ENCODE data around the gene DAAM1. TPM values are rescaled to one million over a fixed set of nuclear protein-coding genes. Genes with fewer than 3 reads are reported as not detected.

DAAM1 gene
- total RNA-seq, 1 donor from 2014 or later = 39.5 TPM

DNA sequence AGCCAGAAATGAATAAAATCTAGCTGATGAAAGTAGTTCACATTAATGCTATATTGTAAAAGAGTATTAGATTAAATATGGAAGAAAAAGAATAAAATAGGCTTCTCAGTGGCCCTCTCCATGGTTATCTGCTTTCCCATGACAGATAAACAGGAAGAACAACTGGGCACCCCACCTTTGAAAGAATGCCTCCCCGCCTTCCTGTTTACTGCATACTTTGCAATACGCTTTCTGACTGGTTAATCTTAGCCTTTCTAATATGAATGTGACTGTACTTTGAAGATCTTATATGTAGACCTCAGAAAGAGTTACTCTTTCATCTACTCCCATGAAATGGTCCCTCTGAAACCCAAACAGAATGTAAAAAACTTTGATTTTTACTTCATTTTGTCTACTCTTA lies 34.1 kb upstream of the DAAM1 start:
- peaks cover 4% of the 10 kb centered on the region for H3K27me3 Mint-ChIP-seq (ENCODE audit: insufficient read depth, low read depth)
- no peak for TF ChIP-seq EZH2 (IDR thresholded peaks at IDR 0.05)
- TF ChIP-seq, protein P1, sequence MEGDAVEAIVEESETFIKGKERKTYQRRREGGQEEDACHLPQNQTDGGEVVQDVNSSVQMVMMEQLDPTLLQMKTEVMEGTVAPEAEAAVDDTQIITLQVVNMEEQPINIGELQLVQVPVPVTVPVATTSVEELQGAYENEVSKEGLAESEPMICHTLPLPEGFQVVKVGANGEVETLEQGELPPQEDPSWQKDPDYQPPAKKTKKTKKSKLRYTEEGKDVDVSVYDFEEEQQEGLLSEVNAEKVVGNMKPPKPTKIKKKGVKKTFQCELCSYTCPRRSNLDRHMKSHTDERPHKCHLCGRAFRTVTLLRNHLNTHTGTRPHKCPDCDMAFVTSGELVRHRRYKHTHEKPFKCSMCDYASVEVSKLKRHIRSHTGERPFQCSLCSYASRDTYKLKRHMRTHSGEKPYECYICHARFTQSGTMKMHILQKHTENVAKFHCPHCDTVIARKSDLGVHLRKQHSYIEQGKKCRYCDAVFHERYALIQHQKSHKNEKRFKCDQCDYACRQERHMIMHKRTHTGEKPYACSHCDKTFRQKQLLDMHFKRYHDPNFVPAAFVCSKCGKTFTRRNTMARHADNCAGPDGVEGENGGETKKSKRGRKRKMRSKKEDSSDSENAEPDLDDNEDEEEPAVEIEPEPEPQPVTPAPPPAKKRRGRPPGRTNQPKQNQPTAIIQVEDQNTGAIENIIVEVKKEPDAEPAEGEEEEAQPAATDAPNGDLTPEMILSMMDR (IDR thresholded peaks at IDR 0.05) = no peak
- TF ChIP-seq EZH2phosphoT487 (IDR thresholded peaks at IDR 0.05) = no peak
- H3K4me1 ChIP-seq = no peaks in the 10 kb centered on the region
- no peaks in the 10 kb centered on the region for H3K36me3 Mint-ChIP-seq
- no peaks in the 10 kb centered on the region for H3K9me3 ChIP-seq (ENCODE audit: low read depth)
- peaks cover 6% of the 10 kb centered on the region for H3K4me1 Mint-ChIP-seq
- peaks cover 2% of the 10 kb centered on the region for H3K9me3 Mint-ChIP-seq
- H3F3A ChIP-seq (ENCODE audit: low read depth) = no peaks in the 10 kb centered on the region
- H3K27ac Mint-ChIP-seq = no peak overlapping the region
- no peaks in the 10 kb centered on the region for H3K79me2 ChIP-seq (ENCODE audit: low read depth)
- H3K9ac ChIP-seq = no peak overlapping the region
- no peak for DNase-seq (ENCODE audit: low spot score)
- H3K27me3 ChIP-seq = no peaks in the 10 kb centered on the region
- H3K4me3 ChIP-seq = no peak overlapping the region
- no peak overlapping the region for H3K4me3 Mint-ChIP-seq
- H3K36me3 ChIP-seq = no peaks in the 10 kb centered on the region
- H3K4me2 ChIP-seq = no peak overlapping the region
- no peak overlapping the region for H3K27ac ChIP-seq
- no peak overlapping the region for H2AFZ ChIP-seq (replicated peaks)
- no peaks in the 10 kb centered on the region for H4K20me1 ChIP-seq (ENCODE audit: low read depth)

DNA sequence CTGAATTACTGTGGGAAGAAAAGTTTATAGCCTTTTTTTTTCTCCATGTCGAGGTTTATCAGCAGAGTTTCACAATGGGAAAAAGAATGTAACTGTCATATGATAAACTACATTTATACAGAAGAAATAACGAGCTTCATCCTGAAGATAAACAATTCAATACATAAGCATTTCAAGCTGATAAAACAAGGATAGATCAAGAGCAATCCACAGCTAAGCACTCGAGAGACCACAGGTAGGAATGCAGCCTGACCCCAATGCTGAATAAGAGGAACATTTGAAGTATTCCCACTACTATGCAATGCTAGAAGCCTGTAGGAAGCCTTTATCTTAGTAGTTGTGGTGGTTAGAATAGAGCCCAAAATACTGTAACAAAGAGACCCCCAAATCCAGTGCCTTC lies 32.6 kb upstream of the DAAM1 start:
- H3K4me2 ChIP-seq = no peak overlapping the region
- H3K79me2 ChIP-seq (ENCODE audit: low read depth) = no peaks in the 10 kb centered on the region
- Mint-ChIP-seq H3K36me3 (no peaks in the 10 kb centered on the region), H3K9me3 (peaks cover 2% of the 10 kb centered on the region), H3K4me3 (no peak overlapping the region), H3K27ac (no peak overlapping the region), H3K27me3 (ENCODE audit: insufficient read depth, low read depth) (peaks cover 2% of the 10 kb centered on the region), H3K4me1 (peaks cover 11% of the 10 kb centered on the region)
- no peaks in the 10 kb centered on the region for H3K27me3 ChIP-seq
- DNase-seq (ENCODE audit: low spot score) = no peak
- no peak overlapping the region for H3K27ac ChIP-seq
- H3K4me3 ChIP-seq = no peak overlapping the region
- H3K9me3 ChIP-seq (ENCODE audit: low read depth) = no peaks in the 10 kb centered on the region
- no peaks in the 10 kb centered on the region for H3K36me3 ChIP-seq
- no peak overlapping the region for H2AFZ ChIP-seq (replicated peaks)
- H3K9ac ChIP-seq = no peak overlapping the region
- TF ChIP-seq EZH2 (IDR thresholded peaks at IDR 0.05) (no peak), EZH2phosphoT487 (IDR thresholded peaks at IDR 0.05) (no peak)
- TF ChIP-seq, protein P1 (IDR thresholded peaks at IDR 0.05) = no peak
- no peaks in the 10 kb centered on the region for H3K4me1 ChIP-seq
- H3F3A ChIP-seq (ENCODE audit: low read depth) = no peaks in the 10 kb centered on the region
- no peaks in the 10 kb centered on the region for H4K20me1 ChIP-seq (ENCODE audit: low read depth)

DNA sequence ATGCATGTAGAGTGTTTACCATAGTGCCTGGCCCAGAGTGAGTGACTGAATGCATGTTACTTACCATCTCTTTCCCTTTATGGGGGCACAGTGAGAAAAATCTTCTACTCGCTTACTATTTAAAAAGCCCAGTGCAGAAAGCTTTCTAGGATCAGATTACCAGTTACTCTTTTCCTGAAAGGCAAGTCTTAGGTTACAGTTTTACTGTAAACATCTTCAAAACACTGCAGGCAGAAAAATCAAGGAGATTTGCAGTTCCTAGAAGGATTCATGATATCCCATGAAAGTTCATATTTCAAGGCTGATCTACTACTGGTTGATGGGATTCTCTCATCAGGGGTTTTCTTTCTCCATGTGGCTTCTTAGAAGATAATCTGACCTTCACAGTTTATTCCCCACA lies 29.3 kb upstream of the DAAM1 start:
- H3K79me2 ChIP-seq (ENCODE audit: low read depth) = no peaks in the 10 kb centered on the region
- no peaks in the 10 kb centered on the region for H3K36me3 Mint-ChIP-seq
- H3K4me1 Mint-ChIP-seq = peaks cover 29% of the 10 kb centered on the region
- no peak overlapping the region for H3K4me3 Mint-ChIP-seq
- H3K9me3 Mint-ChIP-seq = peaks cover 2% of the 10 kb centered on the region
- no peak overlapping the region for H2AFZ ChIP-seq (replicated peaks)
- peaks cover 8% of the 10 kb centered on the region for H3K4me1 ChIP-seq
- H3K9me3 ChIP-seq (ENCODE audit: low read depth) = no peaks in the 10 kb centered on the region
- peaks cover 2% of the 10 kb centered on the region for H3K27me3 Mint-ChIP-seq (ENCODE audit: insufficient read depth, low read depth)
- no peaks in the 10 kb centered on the region for H3K27me3 ChIP-seq
- H3F3A ChIP-seq (ENCODE audit: low read depth) = no peaks in the 10 kb centered on the region
- H4K20me1 ChIP-seq (ENCODE audit: low read depth) = no peaks in the 10 kb centered on the region
- H3K27ac Mint-ChIP-seq = no peak overlapping the region
- no peak overlapping the region for H3K9ac ChIP-seq
- DNase-seq (ENCODE audit: low spot score) = no peak
- no peak overlapping the region for H3K27ac ChIP-seq
- H3K4me2 ChIP-seq = no peak overlapping the region
- H3K4me3 ChIP-seq = no peak overlapping the region
- TF ChIP-seq, protein P1 (IDR thresholded peaks at IDR 0.05) = no peak
- TF ChIP-seq EZH2 (IDR thresholded peaks at IDR 0.05) (no peak), EZH2phosphoT487 (IDR thresholded peaks at IDR 0.05) (no peak)
- no peaks in the 10 kb centered on the region for H3K36me3 ChIP-seq
